Spleen (tissue), 7 donors: ENCODE measurements around the gene CYP1A1.

Experiments
- CTCF ChIP-seq, 11 experiments: fragments of 200-600 bp in 7 of 11; fragments of 450-650 bp in 4 of 11; sonication (generic) in 4 of 11; IDR thresholded peaks in 8 of 11; conservative IDR thresholded peaks in 3 of 11; 1 replicate in 7 of 11; 2 replicates in 4 of 11; pipeline versions ENCODE4 v1.4.0 to v1.8.0; 2016 to 2021; ENCODE audit warnings: antibody characterized with exemption in 11 of 11, inconsistent platforms in 4 of 11, mild to moderate bottlenecking in 1 of 11
- POLR2A ChIP-seq, 3 donors: fragments of 450-650 bp; IDR thresholded peaks; one replicate each; pipeline ENCODE4 v1.5.1; 2017; ENCODE audit warnings: antibody characterized with exemption in 3 of 3, mild to moderate bottlenecking in 1 of 3
- donor health status: DM: no; HTN: no; CAD: no; lungs with moderate emphysema.
- donor health status: DM: no; HTN: no; CAD: no.
- donor health status: DM: no; HTN: no; CAD: no.

- TF ChIP-seq CTCF (IDR thresholded peaks at IDR 0.05 in 8 of 11, conservative IDR thresholded peaks at IDR 0.05 in 3 of 11) (no peak), POLR2A (IDR thresholded peaks at IDR 0.05) (no peak)
Measured at GRCh38 chr15:74669627-74670026, 55.7 kb downstream of the CYP1A1 start.
